ENCODE measurements around the gene DCANP1. TPM values are rescaled to one million over a fixed set of nuclear protein-coding genes. Genes with fewer than 3 reads are reported as not detected.

The DCANP1 gene
- total and polyA plus RNA-seq, 8 donors: not detected

DNA sequence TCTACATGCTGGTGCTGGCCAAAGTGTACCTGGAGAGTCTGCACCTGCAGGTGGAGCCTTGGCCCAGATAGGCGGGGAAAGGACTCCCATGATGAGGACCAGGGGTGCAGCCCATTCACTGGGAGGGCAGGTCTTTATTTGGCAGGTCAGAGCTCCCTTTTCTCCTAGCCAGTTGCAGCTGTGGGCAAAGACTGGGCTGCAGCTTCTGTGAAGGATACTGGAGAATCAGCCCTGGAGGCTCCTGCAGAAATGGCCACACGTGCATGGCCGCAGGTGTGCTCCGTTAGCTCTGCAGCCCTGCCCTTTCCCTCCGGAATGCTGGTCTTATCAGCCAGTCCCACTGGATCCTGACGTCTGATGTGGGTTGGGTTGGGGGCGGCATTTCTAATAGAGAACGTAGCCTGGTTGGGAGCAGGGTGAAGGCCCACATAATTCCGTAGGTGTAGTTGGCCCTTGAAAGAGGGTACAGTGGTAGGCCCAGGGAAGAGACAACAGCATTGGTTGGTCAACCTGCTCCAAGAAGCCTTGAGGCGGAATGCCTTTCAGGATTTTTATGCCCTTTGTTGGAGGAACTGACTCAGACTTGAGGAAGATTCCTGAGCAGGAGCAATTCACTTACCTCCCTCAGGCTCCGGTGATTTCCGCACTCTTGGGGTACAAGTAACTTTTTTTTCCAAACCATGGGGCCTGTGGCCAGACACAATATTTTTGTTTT lies 27.0 kb upstream of the DCANP1 start:
- DNase-seq: peak in 1 of 6 donors; percentile 11
- Histone ChIP-seq H3K27ac (no peak overlapping the region), H3K27me3 (no peaks in the 10 kb centered on the region), H3K36me3 (no peaks in the 10 kb centered on the region), H3K9me3 (no peaks in the 10 kb centered on the region), H3K4me1 (no peaks in the 10 kb centered on the region), H3K4me3 (no peak overlapping the region)
- intact Hi-C loops (cut with DNase I): no loop called here
- TF ChIP-seq CTCF (IDR thresholded peaks at IDR 0.05): no peak
- no peak for ATAC-seq
- no peak for FAIRE-seq
- 59 to 65% methylated on average over 12 of the region's 12 CpGs for WGBS, 2 donors

DNA sequence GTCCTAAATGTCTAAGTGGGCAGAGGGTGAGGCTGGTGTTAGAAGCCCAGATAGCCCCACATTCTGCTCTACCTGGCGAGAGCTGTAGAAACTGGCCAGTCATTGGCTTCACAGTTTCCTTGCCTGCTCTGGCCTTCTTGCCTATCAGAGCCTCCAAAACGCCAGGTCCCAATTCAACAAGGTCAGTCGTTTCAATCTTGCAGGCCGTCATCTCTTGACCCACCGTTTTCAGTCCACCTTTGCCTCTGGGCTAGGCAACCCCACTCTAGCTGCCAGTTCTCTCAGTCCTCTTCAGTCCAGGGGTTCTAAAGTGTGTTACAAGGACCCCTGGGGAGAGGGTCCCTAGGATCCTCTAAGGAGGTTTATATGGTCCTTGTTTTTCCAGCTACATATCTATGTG lies 25.0 kb upstream of the DCANP1 start:
- Histone ChIP-seq H3K9me3 (no peaks in the 10 kb centered on the region), H3K27me3 (no peaks in the 10 kb centered on the region), H3K4me1 (no peaks in the 10 kb centered on the region), H3K27ac (no peak overlapping the region), H3K36me3 (no peaks in the 10 kb centered on the region), H3K4me3 (no peak overlapping the region)
- FAIRE-seq (no peak), ATAC-seq (no peak), DNase-seq (no peak)
- 46 to 57% methylated on average over 5 of the region's 5 CpGs for WGBS, 2 donors
- TF ChIP-seq CTCF (IDR thresholded peaks at IDR 0.05): no peak
- intact Hi-C loops (cut with DNase I): no loop called here

- 55 to 73% methylated on average over 4 of the region's 4 CpGs for WGBS, 2 donors
- Histone ChIP-seq H3K4me3 (no peak overlapping the region), H3K4me1 (no peaks in the 10 kb centered on the region), H3K9me3 (no peaks in the 10 kb centered on the region), H3K36me3 (no peaks in the 10 kb centered on the region), H3K27me3 (peaks cover 0 to 3% (median 0%) of the 10 kb centered on the region in 4 donors), H3K27ac (no peak overlapping the region)
- TF ChIP-seq CTCF (IDR thresholded peaks at IDR 0.05): no peak
- FAIRE-seq (no peak), DNase-seq (peak in 1 of 6 donors; percentile 8), ATAC-seq (no peak)
- intact Hi-C loops (cut with DNase I): no loop called here
Observed at GRCh38 chr5:135471726-135472125, 24.6 kb upstream of the DCANP1 start.

GRCh38 chr5:135469911-135470310 lies 22.8 kb upstream of the DCANP1 start:
- Histone ChIP-seq H3K27ac (no peak overlapping the region), H3K9me3 (no peaks in the 10 kb centered on the region), H3K27me3 (peaks cover 0 to 4% (median 0%) of the 10 kb centered on the region in 4 donors), H3K36me3 (no peaks in the 10 kb centered on the region), H3K4me1 (peaks cover 0 to 3% (median 0%) of the 10 kb centered on the region in 3 donors), H3K4me3 (no peak overlapping the region)
- FAIRE-seq: no peak
- intact Hi-C loops (cut with DNase I): loop anchor here in 2 of 3 donors (5.0 to 10.0 kb wide), 2 partner anchors 82 to 365 kb away; partner anchors contain the start of gene SLC25A48 (in 1 of the 2)
- TF ChIP-seq CTCF (IDR thresholded peaks at IDR 0.05): no peak
- WGBS, 2 donors: 72 to 81% methylated on average over 5 of the region's 5 CpGs
- DNase-seq: no peak
- ATAC-seq: no peak

- intact Hi-C loops (cut with DNase I): loop anchor here in 2 of 3 donors (5.0 to 10.0 kb wide), 2 partner anchors 84 to 366 kb away; partner anchors contain the start of gene SLC25A48 (in 1 of the 2)
- Histone ChIP-seq H3K4me3 (no peak overlapping the region), H3K27ac (no peak overlapping the region), H3K4me1 (peaks cover 0 to 3% (median 0%) of the 10 kb centered on the region in 3 donors), H3K36me3 (no peaks in the 10 kb centered on the region), H3K9me3 (no peaks in the 10 kb centered on the region), H3K27me3 (peaks cover 0 to 4% (median 0%) of the 10 kb centered on the region in 4 donors)
- ATAC-seq (no peak), FAIRE-seq (no peak), DNase-seq (peak in 2 of 6 donors; percentile 9 to 22)
- TF ChIP-seq CTCF (IDR thresholded peaks at IDR 0.05): no peak
- 53 to 81% methylated on average over 2 of the region's 2 CpGs for WGBS, 2 donors
Observed at GRCh38 chr5:135468541-135468940, 21.4 kb upstream of the DCANP1 start.

Measured in pancreas (tissue), 10 donors.